ENCODE results near the gene TRIM63.

The TRIM63 gene

DNA sequence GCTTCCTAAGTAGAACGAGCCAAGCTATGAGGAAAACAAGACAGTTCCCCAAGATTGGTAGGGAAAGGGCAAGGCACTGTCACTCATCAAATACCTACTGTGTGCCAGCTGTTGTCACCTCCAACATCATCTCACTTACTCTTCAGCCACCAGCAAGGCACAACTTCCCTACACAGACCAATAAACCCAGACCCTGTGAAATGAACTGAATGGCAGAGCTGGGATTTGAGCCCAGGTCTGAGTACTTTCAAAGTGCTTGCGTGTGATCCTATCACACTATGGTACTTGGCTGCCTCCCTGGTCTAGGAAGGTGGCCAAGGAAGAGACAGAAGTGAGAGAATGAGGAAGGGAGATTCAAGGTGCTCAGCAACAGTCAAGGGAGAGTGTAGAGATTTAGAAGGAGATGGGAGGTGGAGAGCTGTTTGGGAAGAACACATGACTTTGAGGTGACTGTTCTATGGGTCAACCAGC lies 16.7 kb upstream of the TRIM63 start:
- DNase-seq, result no peak

GRCh38 chr1:26083208-26083607 lies 15.8 kb upstream of the TRIM63 start:
- no peak for DNase-seq

DNA sequence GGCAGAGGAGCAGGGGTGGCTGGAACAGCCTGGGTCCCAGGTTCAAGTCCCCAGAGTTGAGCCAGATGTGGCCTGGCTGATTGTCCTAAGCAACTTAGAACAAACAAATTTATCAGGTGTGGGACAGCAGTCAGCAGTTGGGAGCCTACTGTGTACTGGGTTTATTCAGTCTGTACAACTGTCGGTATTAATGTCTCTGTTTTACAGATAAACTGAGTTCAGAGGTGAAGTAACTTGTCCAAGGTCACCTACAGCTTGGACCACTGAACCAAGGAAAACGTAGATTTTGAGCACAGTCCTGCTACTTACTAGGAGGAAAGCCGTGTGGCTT lies 14.6 kb upstream of the TRIM63 start:
- DNase-seq, result no peak

DNA sequence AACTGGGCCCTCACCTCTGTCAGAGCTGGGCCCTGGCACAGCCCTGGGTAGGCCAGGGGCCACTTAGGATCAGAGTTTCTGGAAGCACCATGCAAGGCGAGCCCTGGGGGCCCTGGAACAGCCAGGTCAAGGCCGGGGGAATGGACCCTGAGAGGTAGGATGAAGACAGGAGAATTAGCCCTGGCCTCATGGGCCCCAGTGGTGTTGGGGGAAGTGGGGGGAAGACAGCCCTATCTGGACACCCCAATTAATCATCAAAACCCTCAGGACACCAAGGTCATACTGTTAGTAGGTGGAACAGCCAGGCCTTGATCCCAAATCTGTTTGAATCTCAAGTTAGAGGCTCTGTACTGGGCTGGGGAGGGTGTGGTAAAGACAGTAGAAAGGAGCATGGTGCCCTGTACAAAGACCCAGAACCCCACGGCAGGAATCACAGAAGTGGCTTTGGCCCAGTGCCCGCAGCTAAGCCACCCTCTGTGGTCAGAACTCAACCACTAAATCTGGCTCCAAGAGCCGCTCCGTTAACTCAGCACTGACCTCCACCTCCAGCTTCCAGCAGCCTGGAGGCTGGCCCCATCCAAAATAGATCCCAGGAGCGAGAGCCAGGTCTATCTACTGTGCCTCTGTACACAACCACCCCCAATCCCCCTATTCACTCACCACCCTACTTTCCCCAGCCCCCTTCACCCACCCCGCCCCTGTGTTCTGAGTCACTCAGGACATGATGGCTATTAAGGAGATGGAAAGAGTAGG lies 14.0 kb upstream of the TRIM63 start:
- DNase-seq, result no peak

- no peak for DNase-seq
Observed at GRCh38 chr1:26079960-26080814, 12.8 kb upstream of the TRIM63 start.

DNA sequence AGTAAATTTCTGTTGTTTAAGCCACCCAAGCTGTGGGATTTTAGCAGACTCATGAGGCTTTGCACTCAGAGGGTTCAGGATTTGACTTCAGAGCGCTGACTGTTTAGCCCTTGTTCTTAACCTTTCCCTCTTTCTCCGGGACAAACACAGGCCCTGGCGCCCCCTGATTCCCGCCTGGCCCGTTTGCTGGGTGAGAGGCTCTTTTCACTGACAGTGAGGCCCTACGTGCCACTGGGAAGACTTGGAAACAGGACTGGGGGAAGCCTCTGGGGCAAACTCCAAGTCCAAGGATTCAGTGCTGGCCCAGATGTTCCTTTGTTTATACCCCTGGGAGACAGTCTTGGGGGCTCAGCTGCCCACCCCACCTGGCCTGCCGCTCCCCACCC lies 11.7 kb upstream of the TRIM63 start:
- DNase-seq, result no peak

DNA sequence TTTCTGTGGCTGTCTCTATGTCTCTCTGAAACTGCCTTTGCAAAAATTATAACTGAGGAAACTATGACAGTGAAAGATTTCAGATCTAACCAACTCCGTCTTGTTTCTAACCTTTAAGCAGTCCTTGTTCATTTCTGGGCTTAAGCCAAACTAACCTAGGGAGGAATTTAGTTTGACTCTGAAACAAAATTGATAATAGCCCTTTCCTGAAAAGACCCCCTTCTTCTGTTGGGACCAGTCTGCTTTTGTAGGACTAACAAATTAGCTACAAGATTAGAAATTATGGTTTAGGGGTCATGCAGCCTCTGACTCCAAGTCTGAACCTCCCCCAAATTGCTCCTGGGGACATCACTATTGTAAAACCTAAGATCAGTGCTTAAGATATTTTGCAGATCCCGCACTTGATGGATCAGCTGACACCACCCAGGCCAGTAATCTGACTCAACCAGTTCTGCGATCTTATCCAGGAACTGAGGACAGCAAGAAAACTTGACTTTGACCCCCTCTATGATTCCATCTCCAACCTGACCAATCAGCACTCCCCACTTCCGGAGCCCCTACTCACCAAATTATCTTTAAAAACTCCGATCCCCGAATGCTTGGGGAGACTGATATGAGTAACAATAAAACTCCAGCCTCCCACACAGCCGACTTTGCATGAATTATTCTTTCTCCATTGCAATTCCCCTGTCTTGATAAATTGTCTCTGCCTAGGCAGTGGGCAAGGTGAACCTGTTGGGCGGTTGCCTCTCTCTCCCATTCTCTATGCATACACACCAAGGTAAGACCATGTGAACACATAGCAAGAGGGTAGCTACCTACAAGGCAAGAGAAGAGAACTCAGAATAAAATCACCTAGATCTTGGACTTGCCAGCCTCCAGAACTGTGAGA lies 11.1 kb upstream of the TRIM63 start:
- DNase-seq, result no peak

DNA sequence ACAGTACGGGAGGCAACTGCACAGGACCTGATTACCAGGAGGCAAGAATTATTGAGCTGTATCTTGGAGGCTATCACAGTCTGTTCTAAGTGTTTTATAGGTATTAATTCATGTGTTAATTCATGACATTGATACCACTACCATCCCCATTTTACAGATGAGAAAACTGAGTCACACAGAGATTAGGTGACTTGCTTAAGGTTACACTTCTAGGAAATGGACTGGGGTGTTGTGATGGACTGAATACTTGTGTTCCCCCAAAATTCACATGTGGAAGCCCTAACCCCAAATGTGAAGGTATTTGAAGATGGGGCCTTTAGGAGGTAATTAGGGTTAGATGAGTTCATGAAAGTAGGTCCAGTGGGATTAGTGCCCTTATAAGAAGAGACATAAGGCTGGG lies 10.1 kb upstream of the TRIM63 start:
- no peak for DNase-seq

DNA sequence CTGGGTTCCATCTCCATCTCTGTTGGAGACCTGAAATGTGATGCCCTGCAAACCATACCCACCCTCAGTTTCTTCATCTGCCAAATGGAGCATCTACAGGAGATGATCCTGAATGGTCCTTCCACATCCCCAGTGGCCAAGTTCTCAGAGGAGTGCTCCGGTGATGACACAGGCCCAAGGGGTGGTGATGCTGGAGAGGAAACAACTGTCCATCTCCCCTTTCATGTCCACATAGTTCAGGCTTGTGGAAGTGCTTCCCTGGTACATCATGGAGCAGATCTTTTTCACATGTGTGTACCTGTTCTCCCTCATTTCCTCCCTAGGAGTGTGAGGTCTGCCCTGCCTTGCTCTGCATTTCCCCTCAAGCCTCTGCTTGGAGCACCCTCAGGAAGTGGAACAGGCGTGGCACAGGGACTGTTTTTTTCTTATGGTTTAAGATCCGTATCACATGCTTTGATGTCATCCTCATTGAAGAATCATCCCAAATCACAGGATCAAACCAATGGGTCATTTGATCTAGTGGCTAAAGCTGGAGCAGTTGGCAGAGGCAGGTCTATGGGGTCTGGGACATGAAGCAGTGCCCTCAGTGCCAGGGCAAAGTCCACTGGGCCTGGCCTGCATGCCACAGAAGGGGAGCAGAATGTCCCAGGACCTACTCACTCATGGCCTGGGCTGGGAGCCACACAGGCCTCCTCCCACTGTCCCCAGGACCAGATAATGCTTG lies 8.2 kb upstream of the TRIM63 start:
- no peak for DNase-seq

DNA sequence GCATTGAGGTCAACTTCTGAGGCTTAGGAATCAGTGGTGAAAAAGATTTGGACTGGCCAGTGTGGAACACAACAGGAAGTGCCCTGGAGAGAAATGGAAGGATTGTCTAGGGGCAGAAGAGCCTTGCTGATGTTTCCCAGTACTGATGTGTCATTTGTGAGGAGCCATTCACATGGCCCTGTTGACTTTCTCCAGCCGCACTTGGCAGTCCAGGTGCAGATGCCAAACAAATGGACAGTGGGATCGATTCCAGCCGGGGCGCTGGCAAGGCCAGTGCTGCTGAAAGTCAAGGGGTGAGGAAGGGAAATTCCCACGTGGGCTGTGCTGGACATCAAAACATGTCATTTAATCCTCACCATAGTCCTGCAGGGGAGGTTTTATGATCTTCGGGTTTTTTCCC lies 4.9 kb upstream of the TRIM63 start:
- DNase-seq, result no peak

DNA sequence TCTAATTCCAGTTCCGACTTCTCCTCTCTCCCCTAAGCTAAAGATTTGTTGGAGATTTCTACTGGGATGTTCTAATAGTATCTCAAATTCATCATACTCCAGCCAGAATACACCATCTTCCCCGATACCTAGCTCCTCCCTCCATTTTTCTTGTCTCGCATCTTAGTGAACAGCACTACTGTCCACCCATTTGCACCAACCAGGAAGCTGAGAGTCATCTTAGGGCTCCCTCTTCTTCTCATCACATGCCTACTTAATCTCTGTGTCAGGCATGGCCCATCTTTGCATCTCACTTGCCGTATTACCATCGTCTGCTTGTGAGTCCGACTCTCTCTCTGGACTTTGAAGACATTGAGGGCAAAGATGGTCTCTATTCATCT lies 3.5 kb upstream of the TRIM63 start:
- DNase-seq, result no peak

GRCh38 chr1:26070296-26070962 lies 3.0 kb upstream of the TRIM63 start:
- no peak for DNase-seq

- DNase-seq, result no peak
Observed at GRCh38 chr1:26069941-26070295, 2.5 kb upstream of the TRIM63 start.

GRCh38 chr1:26066857-26067256 lies 573 bp downstream of the TRIM63 start:
- no peak for DNase-seq

DNA sequence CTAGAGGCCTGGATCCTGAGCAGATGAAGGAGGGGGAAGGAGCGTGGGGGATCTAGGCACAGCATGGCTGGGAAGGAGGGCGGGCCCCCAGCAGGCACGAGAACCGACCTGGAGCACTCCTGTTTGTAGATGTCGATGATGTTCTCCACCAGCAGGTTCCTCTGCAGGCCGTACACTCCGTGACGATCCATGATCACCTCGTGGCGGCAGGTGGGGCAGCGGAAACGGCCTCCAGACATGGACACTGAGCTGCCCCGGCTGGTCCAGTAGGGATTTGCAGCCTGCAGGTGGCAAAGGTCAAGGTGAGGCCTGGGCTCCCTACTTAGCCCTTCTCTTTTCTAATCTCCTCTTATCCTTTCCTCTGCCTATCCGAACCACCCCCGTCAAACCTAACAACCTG lies 1.3 kb downstream of the TRIM63 start:
- no peak for DNase-seq

DNA sequence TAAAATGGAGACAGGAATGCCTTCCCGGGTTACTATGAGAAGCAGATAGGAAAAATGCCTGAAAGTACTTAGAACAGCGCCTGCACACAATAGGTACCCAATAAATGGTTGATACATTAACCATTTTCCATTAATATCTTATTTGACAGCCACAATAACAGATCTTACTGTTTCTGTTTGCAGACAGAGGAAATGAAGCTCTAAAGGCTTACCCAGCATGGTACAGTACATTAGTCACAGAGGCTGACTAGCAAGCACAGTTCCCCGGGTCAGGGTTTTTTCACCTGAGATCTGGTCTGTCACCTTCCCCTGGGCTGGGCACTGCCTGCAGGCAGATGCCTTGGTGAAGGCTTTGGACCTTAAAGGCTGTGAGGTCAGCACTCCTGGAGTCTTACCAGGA lies 2.9 kb downstream of the TRIM63 start:
- DNase-seq, result no peak

GRCh38 chr1:26060832-26061574 lies 6.4 kb downstream of the TRIM63 start:
- no peak for DNase-seq

DNA sequence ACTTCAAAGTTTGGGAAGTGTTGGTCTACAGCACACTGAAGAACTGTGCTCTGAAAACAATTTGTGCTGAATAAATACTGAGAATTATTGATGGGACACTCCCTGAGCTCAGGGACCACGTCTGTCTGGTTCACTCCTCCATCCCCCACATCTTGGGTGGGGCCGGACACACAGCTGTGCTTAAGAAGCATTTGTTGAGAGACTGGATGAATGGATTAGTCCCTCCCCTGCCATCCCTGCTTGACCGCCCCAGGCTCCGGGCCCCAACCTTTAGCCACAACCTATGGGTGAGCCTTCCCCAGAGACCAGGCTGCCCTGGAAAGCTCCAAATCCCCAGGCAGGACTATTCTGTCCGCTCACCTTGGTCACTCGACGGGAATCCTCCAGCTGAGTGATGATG lies 7.5 kb downstream of the TRIM63 start:
- DNase-seq, result no peak

GRCh38 chr1:26058052-26058595 lies 9.3 kb downstream of the TRIM63 start:
- no peak for DNase-seq

GRCh38 chr1:26057189-26057588 lies 10.2 kb downstream of the TRIM63 start:
- DNase-seq, result no peak

- no peak for DNase-seq
Observed at GRCh38 chr1:26055041-26055440, 12.4 kb downstream of the TRIM63 start.

Data from NCI-H1092 (cell line).